NCI-H1048 (cell line): ENCODE data around the gene AARSD1.
"Not testable (repeated sequence)": the region's sequence is repeated elsewhere in the genome, so short reads cannot be mapped to it uniquely, and the experiment has no call there.

ENCODE experiments used
- DNase-seq: peaks from one replicate; lab custom pipeline; 2025; lab: John Stamatoyannopoulos, UW

Gene AARSD1, protein sequence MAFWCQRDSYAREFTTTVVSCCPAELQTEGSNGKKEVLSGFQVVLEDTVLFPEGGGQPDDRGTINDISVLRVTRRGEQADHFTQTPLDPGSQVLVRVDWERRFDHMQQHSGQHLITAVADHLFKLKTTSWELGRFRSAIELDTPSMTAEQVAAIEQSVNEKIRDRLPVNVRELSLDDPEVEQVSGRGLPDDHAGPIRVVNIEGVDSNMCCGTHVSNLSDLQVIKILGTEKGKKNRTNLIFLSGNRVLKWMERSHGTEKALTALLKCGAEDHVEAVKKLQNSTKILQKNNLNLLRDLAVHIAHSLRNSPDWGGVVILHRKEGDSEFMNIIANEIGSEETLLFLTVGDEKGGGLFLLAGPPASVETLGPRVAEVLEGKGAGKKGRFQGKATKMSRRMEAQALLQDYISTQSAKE

DNA sequence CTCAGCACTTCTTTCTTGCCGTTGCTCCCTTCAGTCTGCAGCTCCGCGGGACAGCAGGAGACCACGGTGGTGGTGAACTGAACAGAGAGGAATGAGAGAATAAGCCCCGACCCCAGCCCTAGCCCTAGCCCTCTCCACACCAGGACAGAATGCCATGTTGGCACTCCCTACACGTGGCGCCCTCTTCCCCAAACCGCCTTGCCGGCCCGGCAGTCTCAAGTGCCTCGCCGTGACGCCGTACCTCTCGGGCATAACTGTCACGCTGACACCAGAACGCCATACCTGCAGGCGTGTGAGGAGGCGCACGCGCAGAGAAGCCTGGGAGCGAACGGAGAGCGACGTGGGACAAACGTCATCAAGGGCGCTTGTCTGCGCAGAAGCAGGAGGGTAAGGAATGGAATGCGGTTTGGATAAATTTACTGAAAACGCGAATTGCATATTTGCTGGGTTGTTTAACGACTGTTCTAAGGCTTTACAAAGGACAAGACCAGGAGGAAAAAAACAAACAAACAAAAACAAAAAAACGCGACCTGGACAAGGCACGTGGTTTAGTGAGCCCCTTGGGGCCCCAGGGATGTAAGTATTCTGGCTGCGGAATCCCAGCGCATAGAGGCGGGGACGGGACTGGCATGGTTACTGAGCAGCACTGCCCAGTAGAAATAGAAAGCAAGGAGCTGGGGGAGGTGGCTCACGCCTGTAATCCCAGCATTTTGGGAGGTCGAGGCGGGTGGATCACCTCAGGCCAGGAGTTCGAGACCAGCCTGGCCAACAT, at the start of gene AARSD1:
AARSD1 (minus strand) TSS at position 294 of the 772 bp plus-strand sequence; CDS start at position 280, 14 bp downstream.
- DNase-seq: peak; percentile 74

DNA sequence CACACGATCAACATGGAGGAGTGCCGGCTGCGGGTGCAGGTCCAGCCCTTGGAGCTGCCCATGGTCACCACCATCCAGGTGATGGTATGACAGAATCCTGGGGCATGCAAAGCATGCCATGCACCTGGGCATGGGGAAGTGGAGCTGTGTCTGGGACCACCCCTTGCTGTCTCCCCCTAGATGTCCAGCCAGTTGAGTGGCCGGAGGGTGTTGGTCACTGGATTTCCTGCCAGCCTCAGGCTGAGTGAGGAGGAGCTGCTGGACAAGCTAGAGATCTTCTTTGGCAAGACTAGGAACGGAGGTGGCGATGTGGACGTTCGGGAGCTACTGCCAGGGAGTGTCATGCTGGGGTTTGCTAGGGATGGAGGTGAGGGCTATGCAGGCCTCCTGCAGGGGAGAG, 49.0 kb upstream of the AARSD1 start:
- DNase-seq: no peak

GRCh38 chr17:43011728-43012472, 47.6 kb upstream of the AARSD1 start:
- DNase-seq: no peak

DNA sequence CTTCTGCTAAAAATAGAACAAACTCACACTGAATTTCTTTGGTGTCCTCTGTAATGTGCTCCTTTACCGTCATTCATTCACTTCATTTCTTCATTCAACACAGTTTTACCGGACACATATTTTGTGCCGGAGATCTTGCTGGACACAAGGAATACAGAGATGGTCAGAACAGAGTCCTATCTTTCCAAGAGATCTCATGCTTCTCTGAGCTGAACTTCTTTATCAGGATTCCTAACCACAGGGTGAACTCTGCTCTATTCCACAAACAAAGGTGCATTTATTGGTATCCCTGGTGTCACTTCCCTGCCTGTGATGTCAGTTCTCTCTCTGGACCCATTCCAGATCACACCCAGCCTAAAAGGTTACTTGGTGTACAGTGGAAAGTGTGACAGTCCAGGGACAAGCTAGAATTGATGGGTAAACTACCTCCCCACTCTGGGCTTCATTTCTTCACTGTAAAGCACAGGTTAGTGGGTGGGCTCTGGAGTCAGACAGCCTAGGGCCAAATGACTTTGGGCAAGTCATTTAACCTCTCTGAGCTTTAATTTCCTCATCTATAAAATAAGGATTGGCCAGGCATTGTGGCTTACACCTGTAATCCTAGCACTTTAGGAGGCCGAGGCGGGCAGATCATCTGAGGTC, 46.5 kb upstream of the AARSD1 start:
- no peak for DNase-seq

DNA sequence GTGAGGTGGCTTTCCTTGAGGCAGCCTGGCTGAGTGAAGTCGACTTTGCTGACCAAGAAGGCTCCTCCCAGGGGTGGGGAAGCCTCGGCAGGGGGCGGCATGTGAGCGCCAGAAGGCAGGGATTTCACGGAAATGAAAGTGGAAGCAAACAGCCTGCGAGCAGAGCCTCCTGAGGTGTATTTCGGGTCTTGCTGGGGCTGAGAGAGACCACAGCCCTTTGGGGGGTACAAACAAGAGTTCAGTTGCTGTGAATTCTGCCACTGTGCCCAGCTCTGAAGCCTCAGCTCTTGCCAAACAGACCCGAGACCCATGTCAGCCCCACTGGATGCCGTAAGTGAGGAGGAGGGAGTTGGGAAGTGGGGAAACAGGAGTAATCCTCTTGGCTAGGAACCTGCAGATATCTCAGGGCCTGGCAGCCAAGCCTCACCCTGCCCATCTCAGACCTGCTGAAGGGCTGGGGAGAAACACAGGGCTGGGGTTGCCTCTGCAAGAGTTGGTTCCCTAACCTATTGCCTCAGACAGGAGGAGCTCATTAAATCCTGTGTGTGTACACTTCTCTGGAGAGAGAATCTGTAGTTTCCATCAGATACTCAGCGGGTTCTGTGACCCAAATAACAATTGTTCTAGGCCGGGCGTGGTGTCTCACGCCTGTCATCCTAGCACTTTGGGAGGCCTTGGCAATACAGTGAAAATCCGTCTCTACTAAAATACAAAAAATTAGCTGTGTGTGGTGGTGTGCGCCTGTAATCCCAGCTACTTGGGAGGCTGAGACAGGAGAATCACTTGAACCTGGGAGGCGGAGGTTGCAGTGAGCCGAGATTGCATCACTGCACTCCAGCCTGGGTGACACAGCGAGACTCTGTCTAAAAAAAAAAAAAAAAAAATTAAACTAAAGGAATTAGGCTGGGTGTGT, 42.6 kb upstream of the AARSD1 start, which contains the start of gene IFI35:
IFI35 (plus strand) TSS at position 146 of the 913 bp plus-strand sequence; CDS start at position 310, 164 bp downstream.
- peak; percentile 45 for DNase-seq

DNA sequence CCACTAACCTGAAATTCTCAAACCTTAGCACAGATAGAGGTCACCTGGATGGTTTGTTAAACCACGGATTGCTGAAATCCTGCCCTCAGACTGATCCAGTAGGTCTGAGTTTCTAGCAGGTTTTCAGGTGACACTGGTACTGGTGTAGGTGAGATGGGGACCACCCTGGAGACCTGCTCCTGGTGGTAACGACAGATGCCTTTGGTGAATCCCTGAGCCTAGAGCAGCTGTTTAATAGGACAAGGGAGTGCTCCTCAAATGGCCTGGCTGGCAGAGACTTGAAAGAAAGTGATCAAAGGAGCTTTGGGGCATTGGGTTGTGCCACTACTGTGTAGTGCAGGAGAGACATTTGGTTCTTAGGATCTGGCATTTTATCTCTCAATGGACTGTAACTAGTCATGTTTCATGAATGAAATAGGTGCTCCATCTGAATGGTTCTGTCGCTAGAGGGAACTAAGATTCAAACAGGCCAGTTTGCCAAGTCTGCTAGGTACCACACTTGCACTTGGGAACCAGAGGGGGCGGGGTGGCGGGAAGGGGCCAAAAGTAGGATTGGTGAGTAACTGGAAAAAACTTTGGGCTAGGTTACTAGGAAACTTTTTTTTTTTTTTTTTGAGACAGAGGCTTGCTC, 39.4 kb upstream of the AARSD1 start:
- DNase-seq: no peak

DNA sequence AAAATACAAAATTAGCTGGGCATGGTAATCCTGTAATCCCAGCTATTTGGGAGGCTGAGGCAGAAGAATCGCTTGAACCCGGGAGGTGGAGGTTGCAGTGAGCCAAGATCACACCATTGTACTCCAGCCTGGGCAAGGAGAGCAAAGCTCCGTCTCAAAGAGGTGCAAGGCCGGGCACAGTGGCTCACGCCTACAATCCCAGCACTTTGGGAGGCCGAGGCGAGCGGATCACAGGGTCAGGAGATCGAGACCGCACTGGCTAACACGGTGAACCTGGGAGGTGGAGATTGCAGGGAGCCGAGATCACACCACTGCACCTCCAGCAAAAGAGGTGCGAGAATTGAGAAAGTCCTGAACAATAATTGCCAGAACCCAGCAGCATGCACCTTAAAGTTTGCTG, 36.6 kb upstream of the AARSD1 start:
- not testable (repeated sequence) for DNase-seq

- no peak for DNase-seq
These were observed 34.8 kb upstream of the AARSD1 start for GRCh38 chr17:42999003-42999525.

- DNase-seq: peak; percentile 97
These were observed 34.0 kb upstream of the AARSD1 start, which contains the start of gene RPL27 for GRCh38 chr17:42997984-42998938. Gene RPL27, plus strand, starts transcription at chr17:42998419. Its CDS starts 332 bp downstream, at chr17:42998751.

- DNase-seq: no peak
These were observed 33.2 kb upstream of the AARSD1 start for GRCh38 chr17:42997390-42997983.

GRCh38 chr17:42993913-42994312, 29.7 kb upstream of the AARSD1 start:
- not testable (repeated sequence) for DNase-seq

DNA sequence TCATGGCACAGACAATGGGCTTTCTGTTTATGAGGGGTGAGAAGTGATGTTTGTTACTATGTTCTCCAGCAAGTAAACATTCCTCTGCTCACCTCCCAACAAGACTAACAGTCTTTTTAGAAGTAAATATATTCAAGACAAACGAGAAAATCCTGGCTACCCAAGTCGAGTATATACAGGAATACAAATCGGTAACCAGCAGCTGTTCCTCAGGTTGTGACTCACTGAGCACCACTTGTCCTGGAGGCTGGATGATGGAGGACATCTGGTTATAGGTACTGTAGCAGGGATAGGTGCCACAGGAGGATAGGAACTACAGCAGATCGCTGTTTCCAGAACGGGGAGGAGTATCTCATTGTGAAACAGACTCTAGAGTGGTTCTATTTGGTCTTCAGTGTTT, 28.6 kb upstream of the AARSD1 start:
- DNase-seq: no peak

GRCh38 chr17:42991471-42991870, 27.2 kb upstream of the AARSD1 start:
- no peak for DNase-seq

GRCh38 chr17:42989726-42990652, 25.7 kb upstream of the AARSD1 start:
- DNase-seq: no peak

- no peak for DNase-seq
These were observed 24.9 kb upstream of the AARSD1 start for GRCh38 chr17:42989141-42989540.

GRCh38 chr17:42985225-42985624, 21.0 kb upstream of the AARSD1 start:
- no peak for DNase-seq

DNA sequence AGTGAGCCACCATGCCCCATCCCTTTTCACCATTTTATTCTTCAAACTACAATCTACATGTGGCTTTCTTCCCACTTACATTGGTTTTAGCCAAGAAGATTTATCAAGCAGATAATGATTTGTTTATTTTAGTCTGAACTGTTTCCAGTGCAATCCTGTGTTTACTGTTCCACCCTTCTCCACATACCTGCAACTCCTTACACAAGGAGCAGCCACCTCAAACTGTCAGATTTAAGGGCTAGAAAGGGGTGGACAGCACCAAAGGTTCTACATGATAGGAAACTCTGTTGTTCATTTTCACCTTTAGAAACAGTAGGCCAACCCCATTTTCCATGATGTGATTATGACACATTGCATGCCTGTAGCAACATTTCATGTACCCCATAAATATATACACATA, 18.0 kb upstream of the AARSD1 start:
- DNase-seq: no peak
